Astrocyte (in vitro differentiated cells and primary cell): Measurements from ENCODE around the gene PGBD2.

ENCODE experiments used
- CTCF ChIP-seq: IDR thresholded peaks from 2 replicates; pipeline ENCODE4 v1.5.1; 2011; ENCODE audit warnings: low read depth, mild to moderate bottlenecking, inconsistent platforms, low read length, moderate library complexity; ENCODE audit not compliant: insufficient read depth
- EZH2 ChIP-seq: IDR thresholded peaks from 2 replicates; pipeline ENCODE4 v1.6.1; 2012; ENCODE audit warnings: mild to moderate bottlenecking, low read length, inconsistent platforms; ENCODE audit not compliant: insufficient read depth

- TF ChIP-seq EZH2 (no peak), CTCF (no peak)
Measured at GRCh38 chr1:248862998-248863881, 42.8 kb upstream of the PGBD2 start.
